NCI-H1417 (cell line): ENCODE results near the gene ZMIZ1.

Source experiments
- DNase-seq, 3 experiments: peaks; one replicate each; lab custom pipeline; 2025; lab: John Stamatoyannopoulos, UW

The ZMIZ1 gene

GRCh38 chr10:79230328-79230830, 161.6 kb downstream of the ZMIZ1 start:
- peak in 2 of 3 experiments; percentile 22 to 56 for DNase-seq

GRCh38 chr10:79230850-79231249, 162.1 kb downstream of the ZMIZ1 start:
- DNase-seq, result no peak

- DNase-seq, result no peak
Measured at GRCh38 chr10:79231908-79232307, 163.1 kb downstream of the ZMIZ1 start.

- no peak for DNase-seq
Measured at GRCh38 chr10:79232864-79233263, 164.1 kb downstream of the ZMIZ1 start.

- DNase-seq, result no peak
Measured at GRCh38 chr10:79234391-79235315, 165.9 kb downstream of the ZMIZ1 start.

GRCh38 chr10:79235765-79236432, 167.1 kb downstream of the ZMIZ1 start:
- DNase-seq, result no peak

- no peak for DNase-seq
Measured at GRCh38 chr10:79236433-79236765, 167.6 kb downstream of the ZMIZ1 start.

GRCh38 chr10:79237454-79238157, 168.8 kb downstream of the ZMIZ1 start:
- no peak for DNase-seq

GRCh38 chr10:79238158-79238520, 169.4 kb downstream of the ZMIZ1 start:
- no peak for DNase-seq

- DNase-seq, result no peak
Measured at GRCh38 chr10:79238606-79239005, 169.8 kb downstream of the ZMIZ1 start.

GRCh38 chr10:79239275-79239779, 170.6 kb downstream of the ZMIZ1 start:
- DNase-seq, result no peak

GRCh38 chr10:79239924-79240581, 171.3 kb downstream of the ZMIZ1 start:
- no peak for DNase-seq

GRCh38 chr10:79241629-79241989, 172.8 kb downstream of the ZMIZ1 start:
- DNase-seq, result no peak

- DNase-seq, result peak; percentile 17 to 65 (median 63)
Measured at GRCh38 chr10:79241990-79242619, 173.3 kb downstream of the ZMIZ1 start.

GRCh38 chr10:79242620-79243152, 173.9 kb downstream of the ZMIZ1 start:
- DNase-seq, result peak; percentile 74 to 86 (median 74)

GRCh38 chr10:79243181-79244067, 174.7 kb downstream of the ZMIZ1 start:
- peak; percentile 52 to 69 (median 61) for DNase-seq

GRCh38 chr10:79244068-79244442, 175.3 kb downstream of the ZMIZ1 start:
- no peak for DNase-seq

GRCh38 chr10:79244841-79245504, 176.2 kb downstream of the ZMIZ1 start:
- no peak for DNase-seq

- no peak for DNase-seq
Measured at GRCh38 chr10:79245539-79246208, 176.9 kb downstream of the ZMIZ1 start.
